Tibial artery (tissue), 4 donors: ENCODE results near the gene CCSER1.

Experiments used
- DNase-seq, 2 donors: peaks; one replicate each; pipeline ENCODE4 v3.0.0-alpha.2; 2019
- H3K27ac ChIP-seq, 2 donors: fragments of 200-600 bp; sonication (generic) in 1 of 2; 1 replicate in 1 of 2; 2 replicates in 1 of 2; pipeline ENCODE4 v1.5.1; 2018 to 2019; ENCODE audit warnings: mild to moderate bottlenecking in 1 of 2
- H3K27me3 ChIP-seq, 2 donors: fragments of 200-600 bp; sonication (generic) in 1 of 2; one replicate each; pipeline versions ENCODE4 v1.5.1 to v1.6.0; 2016 to 2019
- H3K36me3 ChIP-seq, 3 donors: fragments of 200-600 bp; sonication (generic) in 2 of 3; one replicate each; pipeline ENCODE4 v1.5.1; 2016 to 2019; ENCODE audit warnings: mild to moderate bottlenecking in 2 of 3
- H3K4me1 ChIP-seq, 4 donors: fragments of 200-600 bp; sonication (generic) in 2 of 4; 1 replicate in 3 of 4; 2 replicates in 1 of 4; pipeline ENCODE4 v1.5.1; 2016 to 2019
- H3K4me3 ChIP-seq, 2 donors: fragments of 200-600 bp; sonication (generic) in 1 of 2; 1 replicate in 1 of 2; 2 replicates in 1 of 2; pipeline ENCODE4 v1.5.1; 2018 to 2019; ENCODE audit warnings: mild to moderate bottlenecking in 2 of 2
- H3K9me3 ChIP-seq, 3 donors: fragments of 200-600 bp; sonication (generic) in 1 of 3; one replicate each; pipeline ENCODE4 v1.5.1; 2016 to 2019
- intact Hi-C: fragments of 100-400 bp; cut with DNase I; formaldehyde crosslinking; loops from one replicate; pipeline ENCODE4 v1.15.0; 2023; ENCODE audit warnings: low total_unique reads
- TF ChIP-seq, protein P1 (sequence below), 2 experiments: fragments of 200-600 bp in 1 of 2; fragments of 450-650 bp in 1 of 2; IDR thresholded peaks; one replicate each; pipeline ENCODE4 v1.5.1; 2017 to 2019; ENCODE audit warnings: antibody characterized with exemption in 2 of 2, mild to moderate bottlenecking in 1 of 2, moderate library complexity in 1 of 2

Gene CCSER1

GRCh38 chr4:91032725-91033445, 905.7 kb downstream of the CCSER1 start:
- TF ChIP-seq, protein P1, sequence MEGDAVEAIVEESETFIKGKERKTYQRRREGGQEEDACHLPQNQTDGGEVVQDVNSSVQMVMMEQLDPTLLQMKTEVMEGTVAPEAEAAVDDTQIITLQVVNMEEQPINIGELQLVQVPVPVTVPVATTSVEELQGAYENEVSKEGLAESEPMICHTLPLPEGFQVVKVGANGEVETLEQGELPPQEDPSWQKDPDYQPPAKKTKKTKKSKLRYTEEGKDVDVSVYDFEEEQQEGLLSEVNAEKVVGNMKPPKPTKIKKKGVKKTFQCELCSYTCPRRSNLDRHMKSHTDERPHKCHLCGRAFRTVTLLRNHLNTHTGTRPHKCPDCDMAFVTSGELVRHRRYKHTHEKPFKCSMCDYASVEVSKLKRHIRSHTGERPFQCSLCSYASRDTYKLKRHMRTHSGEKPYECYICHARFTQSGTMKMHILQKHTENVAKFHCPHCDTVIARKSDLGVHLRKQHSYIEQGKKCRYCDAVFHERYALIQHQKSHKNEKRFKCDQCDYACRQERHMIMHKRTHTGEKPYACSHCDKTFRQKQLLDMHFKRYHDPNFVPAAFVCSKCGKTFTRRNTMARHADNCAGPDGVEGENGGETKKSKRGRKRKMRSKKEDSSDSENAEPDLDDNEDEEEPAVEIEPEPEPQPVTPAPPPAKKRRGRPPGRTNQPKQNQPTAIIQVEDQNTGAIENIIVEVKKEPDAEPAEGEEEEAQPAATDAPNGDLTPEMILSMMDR (IDR thresholded peaks at IDR 0.05), result no peak
- peaks cover 0 to 9% (median 2%) of the 10 kb centered on the region in 4 donors for H3K4me1 ChIP-seq
- no peaks in the 10 kb centered on the region for H3K9me3 ChIP-seq
- no peaks in the 10 kb centered on the region for H3K27me3 ChIP-seq
- no peaks in the 10 kb centered on the region for H3K36me3 ChIP-seq
- H3K27ac ChIP-seq, result no peak overlapping the region
- no peak for DNase-seq
- H3K4me3 ChIP-seq, result no peak overlapping the region
- intact Hi-C loops, result no loop called here

DNA sequence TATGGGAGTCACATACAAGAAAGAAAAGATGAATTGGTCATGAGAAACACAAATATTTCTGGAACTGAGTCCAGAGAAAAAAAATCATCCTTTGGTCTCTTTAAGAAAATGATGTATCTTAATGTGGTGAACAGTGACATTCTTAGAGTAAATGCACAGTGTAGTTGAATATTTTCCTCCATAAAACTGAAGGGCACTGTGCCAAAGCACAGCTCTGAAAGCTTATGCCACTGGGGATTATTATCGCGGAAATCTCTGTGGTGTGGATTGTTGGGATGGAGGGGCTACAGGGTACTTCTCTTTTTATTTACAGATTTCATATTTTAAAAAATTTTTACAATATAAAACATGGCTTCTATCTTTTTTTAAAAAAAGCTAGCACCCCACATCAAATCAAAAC, 908.1 kb downstream of the CCSER1 start:
- H3K27me3 ChIP-seq, result no peaks in the 10 kb centered on the region
- no peaks in the 10 kb centered on the region for H3K9me3 ChIP-seq
- no peak overlapping the region for H3K27ac ChIP-seq
- TF ChIP-seq, protein P1 (IDR thresholded peaks at IDR 0.05), result no peak
- DNase-seq, result no peak
- peaks cover 0 to 9% (median 2%) of the 10 kb centered on the region in 4 donors for H3K4me1 ChIP-seq
- no peaks in the 10 kb centered on the region for H3K36me3 ChIP-seq
- no peak overlapping the region for H3K4me3 ChIP-seq
- intact Hi-C loops, result no loop called here

DNA sequence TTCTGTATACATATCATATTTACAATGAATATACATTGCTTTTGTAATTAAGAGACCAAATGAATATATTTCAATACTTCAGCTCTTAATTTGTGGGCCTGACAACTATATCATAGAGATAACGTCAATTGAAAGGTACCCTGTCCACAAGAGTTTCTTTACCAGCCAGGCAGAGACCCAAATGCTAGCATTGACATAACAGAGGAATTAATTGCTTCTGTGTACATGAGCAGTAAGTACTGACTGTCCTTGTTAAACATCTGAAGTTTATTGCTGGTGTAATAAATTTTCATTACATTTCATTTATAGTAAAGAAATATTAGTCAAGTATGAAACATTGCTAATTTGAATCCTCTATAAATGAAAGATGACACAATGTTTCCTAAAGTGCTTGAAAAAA, 910.8 kb downstream of the CCSER1 start:
- H3K4me3 ChIP-seq, result no peak overlapping the region
- no peaks in the 10 kb centered on the region for H3K36me3 ChIP-seq
- H3K27me3 ChIP-seq, result no peaks in the 10 kb centered on the region
- no peaks in the 10 kb centered on the region for H3K9me3 ChIP-seq
- TF ChIP-seq, protein P1 (IDR thresholded peaks at IDR 0.05), result no peak
- no peak for DNase-seq
- H3K4me1 ChIP-seq, result peaks cover 0 to 9% (median 2%) of the 10 kb centered on the region in 4 donors
- no peak overlapping the region for H3K27ac ChIP-seq
- intact Hi-C loops, result no loop called here

GRCh38 chr4:91057871-91058270, 930.7 kb downstream of the CCSER1 start:
- no peaks in the 10 kb centered on the region for H3K36me3 ChIP-seq
- no peak for DNase-seq
- H3K9me3 ChIP-seq, result no peaks in the 10 kb centered on the region
- no peak overlapping the region for H3K4me3 ChIP-seq
- TF ChIP-seq, protein P1 (IDR thresholded peaks at IDR 0.05), result no peak
- no peaks in the 10 kb centered on the region for H3K27me3 ChIP-seq
- H3K4me1 ChIP-seq, result no peaks in the 10 kb centered on the region
- H3K27ac ChIP-seq, result no peak overlapping the region
- intact Hi-C loops, result no loop called here

DNA sequence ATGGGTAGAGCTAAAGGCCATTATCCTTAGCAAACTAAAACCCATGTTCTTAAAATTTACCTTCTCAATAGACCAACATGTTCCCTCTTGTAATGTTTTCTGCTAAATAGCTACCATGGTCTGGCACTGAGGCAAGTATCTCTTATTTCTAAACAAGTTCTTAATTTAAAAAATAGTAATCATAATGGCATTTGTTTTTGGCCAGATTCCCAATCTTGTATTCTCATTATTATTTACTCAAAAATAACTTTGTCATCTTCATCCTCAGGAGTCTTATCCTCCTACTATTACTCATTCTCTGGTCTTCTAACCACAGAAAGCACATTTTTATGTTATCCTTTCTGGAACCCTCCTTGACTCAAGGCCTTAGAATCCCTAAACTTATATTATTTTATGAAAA, 931.2 kb downstream of the CCSER1 start:
- TF ChIP-seq, protein P1 (IDR thresholded peaks at IDR 0.05), result no peak
- Histone ChIP-seq H3K9me3 (no peaks in the 10 kb centered on the region), H3K36me3 (no peaks in the 10 kb centered on the region), H3K27me3 (no peaks in the 10 kb centered on the region), H3K4me1 (no peaks in the 10 kb centered on the region), H3K4me3 (no peak overlapping the region), H3K27ac (no peak overlapping the region)
- DNase-seq, result no peak
- intact Hi-C loops, result no loop called here
